CD8-positive, alpha-beta memory T cell (primary cell): ENCODE data around the gene CD99L2. TPM values are rescaled to one million over a fixed set of nuclear protein-coding genes. Genes with fewer than 3 reads are reported as not detected.

ENCODE experiments used
- CTCF ChIA-PET: fragments of 350-600 bp; sonication (Branson Sonifier 250); formaldehyde crosslinking; loops from one replicate; lab custom pipeline; 2021; ENCODE audit warnings: antibody characterized with exemption; lab: Charles Lee
- POLR2A ChIA-PET: fragments of 350-600 bp; sonication (Branson Sonifier 250); formaldehyde crosslinking; loops from one replicate; lab custom pipeline; 2021; ENCODE audit warnings: antibody characterized with exemption; lab: Charles Lee
- DNase-seq, 5 donors: peaks; one replicate each; pipeline versions ENCODE4 v3.0.0 to v3.0.0-alpha.2; 2020 to 2022; ENCODE audit warnings: mixed read lengths in 1 of 5
- H3K27ac ChIP-seq: one replicate; pipeline ENCODE4 v1.7.0; 2013; ENCODE audit warnings: low read depth, mild to moderate bottlenecking, low read length, moderate library complexity
- H3K27me3 ChIP-seq: 2 replicates; pipeline ENCODE4 v1.7.0; 2013; ENCODE audit warnings: low read length, mild to moderate bottlenecking; ENCODE audit not compliant: insufficient read depth, poor library complexity, severe bottlenecking
- H3K36me3 ChIP-seq: 2 replicates; pipeline ENCODE4 v1.7.0; 2013; ENCODE audit warnings: mild to moderate bottlenecking, low read length, moderate library complexity; ENCODE audit not compliant: insufficient read depth
- H3K4me1 ChIP-seq: 2 replicates; pipeline ENCODE4 v1.7.0; 2013; ENCODE audit warnings: mild to moderate bottlenecking, low read length, moderate library complexity; ENCODE audit not compliant: insufficient read depth
- H3K4me3 ChIP-seq: 2 replicates; pipeline ENCODE4 v1.7.0; 2013; ENCODE audit warnings: mild to moderate bottlenecking, low read length
- H3K9me3 ChIP-seq: 2 replicates; pipeline ENCODE4 v1.7.0; 2013; ENCODE audit warnings: mild to moderate bottlenecking, low read length
- H3K27ac Mint-ChIP-seq, 8 donors: one replicate each; pipeline ENCODE4 v1.8.0; 2020 to 2021; ENCODE audit warnings: mixed read lengths in 8 of 8, mild to moderate bottlenecking in 6 of 8, inconsistent platforms in 3 of 8, moderate library complexity in 3 of 8
- H3K27me3 Mint-ChIP-seq, 2 donors: one replicate each; pipeline ENCODE4 v1.8.0; 2020 to 2021; ENCODE audit warnings: mixed read lengths in 2 of 2, mild to moderate bottlenecking in 1 of 2, moderate library complexity in 1 of 2
- H3K36me3 Mint-ChIP-seq, 3 donors: one replicate each; pipeline ENCODE4 v1.8.0; 2020 to 2021; ENCODE audit warnings: mixed read lengths in 3 of 3, inconsistent platforms in 1 of 3, mild to moderate bottlenecking in 1 of 3
- H3K4me1 Mint-ChIP-seq, 3 donors: one replicate each; pipeline ENCODE4 v1.8.0; 2020 to 2021; ENCODE audit warnings: mixed read lengths in 3 of 3, inconsistent platforms in 1 of 3, mild to moderate bottlenecking in 1 of 3
- H3K4me3 Mint-ChIP-seq, 7 donors: one replicate each; pipeline ENCODE4 v1.8.0; 2020 to 2021; ENCODE audit warnings: mixed read lengths in 7 of 7, mild to moderate bottlenecking in 6 of 7, moderate library complexity in 4 of 7, inconsistent platforms in 2 of 7
- H3K9me3 Mint-ChIP-seq, 5 donors: one replicate each; pipeline ENCODE4 v1.8.0; 2020 to 2022; ENCODE audit warnings: mixed read lengths in 5 of 5, mild to moderate bottlenecking in 3 of 5, moderate library complexity in 2 of 5, inconsistent platforms in 1 of 5
- polyA plus RNA-seq: library from polyadenylated mRNA; unstranded; fragments of 300-500 nt; fragmentation: Illumina TruSeq; gene quantifications from one replicate; pipeline ENCODE4 v1.2.3, GENCODE V29; 2021
- total RNA-seq, 2 experiments: library from RNA; stranded (reverse); gene quantifications; one replicate each; pipeline ENCODE4 v1.2.3, GENCODE V29; 2021

Gene CD99L2
- total and polyA plus RNA-seq, 3 experiments from 2014 or later = 13.7 to 15.9 (median 14.7) TPM

GRCh38 chrX:150872773-150873336 lies 25.6 kb downstream of the CD99L2 start:
- H3K27ac ChIP-seq = no peak overlapping the region
- no peaks in the 10 kb centered on the region for H3K27me3 Mint-ChIP-seq
- H3K4me1 ChIP-seq = no peaks in the 10 kb centered on the region
- no peaks in the 10 kb centered on the region for H3K36me3 ChIP-seq
- H3K27me3 ChIP-seq = no peaks in the 10 kb centered on the region
- H3K4me3 Mint-ChIP-seq = no peak overlapping the region
- CTCF ChIA-PET = no interaction called here
- no peak for DNase-seq
- H3K4me3 ChIP-seq = no peak overlapping the region
- no peak overlapping the region for H3K27ac Mint-ChIP-seq
- H3K36me3 Mint-ChIP-seq = peaks cover 0 to 8% (median 0%) of the 10 kb centered on the region in 3 donors
- peaks cover 0 to 3% (median 0%) of the 10 kb centered on the region in 5 donors for H3K9me3 Mint-ChIP-seq
- POLR2A ChIA-PET = no interaction called here
- H3K9me3 ChIP-seq = no peaks in the 10 kb centered on the region
- peaks cover 4 to 31% (median 7%) of the 10 kb centered on the region in 3 donors for H3K4me1 Mint-ChIP-seq

DNA sequence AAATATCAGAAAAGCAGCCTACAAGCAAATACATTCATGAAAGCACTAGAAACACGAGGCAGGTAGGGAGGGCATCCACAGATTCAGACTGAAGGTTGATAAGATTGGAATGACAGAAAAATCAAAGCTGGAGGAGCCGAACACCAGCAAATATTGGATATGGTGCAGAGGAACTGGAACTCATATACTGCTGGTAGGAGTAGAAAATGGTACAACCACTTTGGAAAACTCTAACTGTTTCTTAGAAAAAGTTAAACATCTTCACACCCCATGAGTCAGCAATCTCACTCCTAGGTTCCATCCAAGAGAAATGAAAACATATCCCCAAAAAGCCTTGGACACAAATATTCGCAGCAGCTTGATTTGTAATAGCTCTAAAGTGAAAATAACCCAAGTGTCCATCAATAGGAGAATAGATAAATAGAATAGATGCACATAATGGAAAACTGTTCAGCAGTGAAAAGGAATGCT lies 27.1 kb downstream of the CD99L2 start:
- H3K36me3 ChIP-seq = no peaks in the 10 kb centered on the region
- no peak overlapping the region for H3K4me3 ChIP-seq
- peaks cover 0 to 8% (median 0%) of the 10 kb centered on the region in 3 donors for H3K36me3 Mint-ChIP-seq
- no peaks in the 10 kb centered on the region for H3K9me3 ChIP-seq
- POLR2A ChIA-PET = no interaction called here
- no peak for DNase-seq
- no peak overlapping the region for H3K4me3 Mint-ChIP-seq
- H3K27me3 ChIP-seq = no peaks in the 10 kb centered on the region
- no peaks in the 10 kb centered on the region for H3K27me3 Mint-ChIP-seq
- H3K4me1 ChIP-seq = no peaks in the 10 kb centered on the region
- H3K4me1 Mint-ChIP-seq = peaks cover 4 to 31% (median 7%) of the 10 kb centered on the region in 3 donors
- CTCF ChIA-PET = no interaction called here
- no peak overlapping the region for H3K27ac ChIP-seq
- peaks cover 0 to 3% (median 0%) of the 10 kb centered on the region in 5 donors for H3K9me3 Mint-ChIP-seq
- H3K27ac Mint-ChIP-seq = no peak overlapping the region

DNA sequence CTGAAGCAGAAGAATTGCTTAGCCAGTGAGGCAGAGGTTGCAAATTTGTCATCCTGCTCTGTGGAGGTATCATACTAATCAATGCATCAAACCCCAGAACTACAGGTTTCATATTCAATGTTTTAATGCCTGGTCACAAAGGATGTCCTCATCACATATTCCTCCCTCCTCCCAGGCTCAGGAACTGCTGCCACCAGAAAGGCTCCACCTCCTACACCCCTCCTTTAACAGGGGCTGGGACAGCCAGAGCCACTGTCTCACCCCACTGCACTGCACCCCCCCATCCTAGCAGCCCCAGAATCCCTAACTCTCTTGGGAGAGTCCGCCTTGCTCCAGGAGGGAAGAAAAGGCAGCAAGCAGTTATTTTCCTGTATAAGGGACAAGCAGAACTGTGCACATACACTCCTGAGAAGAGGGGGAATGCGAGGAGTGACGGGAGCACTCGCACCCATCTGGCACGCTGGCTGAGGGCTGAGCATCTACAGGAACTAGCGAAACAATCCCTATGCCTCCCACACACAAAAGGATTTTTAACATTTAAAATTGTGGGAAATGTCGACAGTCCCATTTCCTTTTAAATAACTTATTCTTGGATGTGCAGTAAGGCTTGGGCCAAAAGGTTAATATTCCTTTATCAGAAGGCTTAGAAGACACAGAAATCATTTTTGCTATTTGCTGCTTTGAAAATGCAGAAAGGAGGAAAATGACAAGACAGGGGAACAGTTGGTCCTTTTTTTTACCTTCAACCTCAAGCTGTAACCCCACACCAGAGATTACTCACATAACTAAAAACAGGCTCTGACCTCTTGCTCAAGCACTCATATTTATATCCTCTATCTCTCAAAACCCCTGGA lies 27.8 kb downstream of the CD99L2 start:
- CTCF ChIA-PET = no interaction called here
- DNase-seq = no peak

DNA sequence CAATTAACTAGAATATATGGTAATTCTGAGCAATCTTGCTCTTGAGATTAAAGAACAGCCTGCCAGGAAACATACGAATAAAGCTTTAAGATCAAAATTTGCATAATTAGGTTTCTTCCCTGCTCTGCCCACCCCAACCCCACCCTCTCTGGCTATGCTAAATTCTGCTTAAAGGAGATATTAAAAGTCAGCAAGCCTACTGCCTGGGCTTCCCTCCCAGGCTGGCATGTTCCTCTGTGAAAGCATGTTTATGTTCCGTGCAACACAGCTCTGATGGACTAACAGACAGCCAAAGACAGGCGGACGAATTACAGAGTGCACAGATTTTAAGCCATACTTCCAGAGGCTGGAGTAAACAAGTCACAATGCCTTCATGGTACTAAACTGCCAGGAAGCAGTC lies 28.4 kb downstream of the CD99L2 start:
- POLR2A ChIA-PET = no interaction called here
- H3K4me1 Mint-ChIP-seq = peaks cover 4 to 31% (median 7%) of the 10 kb centered on the region in 3 donors

More for the DNA sequence above, 27.8 kb downstream of the CD99L2 start:
- Histone ChIP-seq H3K4me3 (no peak overlapping the region), H3K9me3 (no peaks in the 10 kb centered on the region), H3K4me1 (no peaks in the 10 kb centered on the region), H3K27me3 (no peaks in the 10 kb centered on the region), H3K27ac (no peak overlapping the region), H3K36me3 (no peaks in the 10 kb centered on the region)
- POLR2A ChIA-PET = no interaction called here
- peaks cover 4 to 31% (median 7%) of the 10 kb centered on the region in 3 donors for H3K4me1 Mint-ChIP-seq
- no peak overlapping the region for H3K4me3 Mint-ChIP-seq
- peaks cover 0 to under 1% (median 0%) of the 10 kb centered on the region in 5 donors for H3K9me3 Mint-ChIP-seq
- H3K36me3 Mint-ChIP-seq = peaks cover 0 to 6% (median 0%) of the 10 kb centered on the region in 3 donors
- no peaks in the 10 kb centered on the region for H3K27me3 Mint-ChIP-seq
- H3K27ac Mint-ChIP-seq = peak overlapping the region in 1 of 8 donors; percentile 32

DNA sequence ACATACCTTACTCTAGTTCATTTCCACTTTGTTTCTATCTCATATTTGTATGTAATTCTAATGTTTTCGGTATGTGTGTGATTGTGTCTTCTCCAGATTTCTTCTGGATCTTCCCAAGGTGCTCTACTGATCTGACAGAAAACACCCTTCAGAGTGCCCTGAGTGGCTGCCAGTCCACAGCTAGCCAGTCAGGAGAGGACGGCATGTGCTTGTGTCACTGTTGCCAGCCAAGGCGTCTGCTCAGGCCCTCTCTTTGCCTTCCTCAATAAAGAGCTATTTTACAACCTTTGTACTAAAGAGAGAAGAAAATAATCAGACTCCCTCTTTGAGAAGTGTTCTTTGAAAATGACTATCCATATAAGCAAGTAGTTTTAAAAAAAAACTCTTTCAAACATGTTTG lies 29.0 kb downstream of the CD99L2 start:
- CTCF ChIA-PET = no interaction called here
- H3K4me1 ChIP-seq = no peaks in the 10 kb centered on the region
- H3K4me3 ChIP-seq = no peak overlapping the region
- H3K27ac ChIP-seq = no peak overlapping the region
- H3K4me1 Mint-ChIP-seq = peaks cover 0 to 27% (median 4%) of the 10 kb centered on the region in 3 donors
- H3K36me3 ChIP-seq = no peaks in the 10 kb centered on the region
- no peaks in the 10 kb centered on the region for H3K27me3 Mint-ChIP-seq
- H3K9me3 ChIP-seq = no peaks in the 10 kb centered on the region
- H3K27ac Mint-ChIP-seq = peak overlapping the region in 1 of 8 donors; percentile 89
- POLR2A ChIA-PET = no interaction called here
- H3K9me3 Mint-ChIP-seq = no peaks in the 10 kb centered on the region
- no peaks in the 10 kb centered on the region for H3K27me3 ChIP-seq
- no peaks in the 10 kb centered on the region for H3K36me3 Mint-ChIP-seq
- no peak overlapping the region for H3K4me3 Mint-ChIP-seq
- no peak for DNase-seq

More for the DNA sequence above, 28.4 kb downstream of the CD99L2 start:
- no peak for DNase-seq
- H3K36me3 ChIP-seq = no peaks in the 10 kb centered on the region
- Mint-ChIP-seq H3K36me3 (no peaks in the 10 kb centered on the region), H3K9me3 (no peaks in the 10 kb centered on the region), H3K27me3 (no peaks in the 10 kb centered on the region), H3K4me3 (no peak overlapping the region), H3K27ac (no peak overlapping the region)
- H3K27me3 ChIP-seq = no peaks in the 10 kb centered on the region
- CTCF ChIA-PET = no interaction called here
- no peak overlapping the region for H3K4me3 ChIP-seq
- no peak overlapping the region for H3K27ac ChIP-seq
- no peaks in the 10 kb centered on the region for H3K9me3 ChIP-seq
- no peaks in the 10 kb centered on the region for H3K4me1 ChIP-seq

DNA sequence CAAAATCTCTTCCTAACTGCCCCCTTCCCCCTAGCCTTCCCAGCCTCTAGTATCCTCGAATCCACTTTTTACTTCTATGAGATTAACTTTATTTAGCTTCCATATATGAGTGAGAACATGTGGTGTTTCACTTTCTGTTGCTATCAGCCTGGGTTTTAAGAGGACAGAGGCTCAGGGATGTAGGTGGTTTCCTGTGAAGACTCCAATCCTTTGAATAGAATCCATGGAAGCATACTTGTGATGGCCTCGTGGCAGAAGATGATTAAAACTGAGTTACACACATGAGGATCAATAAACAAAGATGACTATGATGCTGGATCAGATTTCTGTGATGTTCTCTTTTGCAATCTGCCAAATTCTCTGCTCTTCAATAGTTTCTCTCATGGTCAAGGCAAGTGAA lies 29.8 kb downstream of the CD99L2 start:
- H3K4me3 ChIP-seq = no peak overlapping the region
- Mint-ChIP-seq H3K4me1 (peaks cover 0 to 20% (median 4%) of the 10 kb centered on the region in 3 donors), H3K27ac (peak overlapping the region in 1 of 8 donors; percentile 34), H3K4me3 (no peak overlapping the region), H3K9me3 (no peaks in the 10 kb centered on the region), H3K27me3 (no peaks in the 10 kb centered on the region), H3K36me3 (peaks cover 0 to 1% (median 0%) of the 10 kb centered on the region in 3 donors)
- H3K9me3 ChIP-seq = no peaks in the 10 kb centered on the region
- ChIA-PET POLR2A (no interaction called here), CTCF (no interaction called here)
- H3K27me3 ChIP-seq = no peaks in the 10 kb centered on the region
- H3K4me1 ChIP-seq = no peaks in the 10 kb centered on the region
- no peaks in the 10 kb centered on the region for H3K36me3 ChIP-seq
- no peak overlapping the region for H3K27ac ChIP-seq
- DNase-seq = no peak

DNA sequence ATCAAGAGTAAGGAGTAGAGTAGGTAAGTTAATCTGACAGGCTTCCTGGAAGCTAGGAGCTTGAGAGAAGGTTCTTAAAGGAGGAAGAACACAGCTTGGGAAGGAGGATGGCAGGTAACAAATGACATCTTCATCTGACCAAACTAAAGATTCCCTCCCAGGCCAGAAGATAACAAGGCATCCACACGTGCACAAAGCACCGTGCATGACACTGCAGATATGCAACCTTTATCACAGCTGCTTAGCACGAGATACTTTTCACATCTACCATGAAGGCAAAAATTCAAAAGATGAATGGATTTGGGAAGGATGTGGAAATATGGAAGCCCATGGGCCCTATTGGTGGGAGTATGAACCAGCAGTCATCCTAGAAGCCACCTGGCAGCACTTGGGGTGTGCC lies 34.3 kb downstream of the CD99L2 start:
- no peaks in the 10 kb centered on the region for H3K4me1 ChIP-seq
- ChIA-PET POLR2A (no interaction called here), CTCF (no interaction called here)
- H3K36me3 ChIP-seq = no peaks in the 10 kb centered on the region
- H3K27me3 ChIP-seq = no peaks in the 10 kb centered on the region
- H3K27ac ChIP-seq = no peak overlapping the region
- peaks cover 0 to 6% (median 0%) of the 10 kb centered on the region in 5 donors for H3K9me3 Mint-ChIP-seq
- H3K4me1 Mint-ChIP-seq = peaks cover 0 to 5% (median 3%) of the 10 kb centered on the region in 3 donors
- no peak for DNase-seq
- H3K27ac Mint-ChIP-seq = no peak overlapping the region
- peaks cover 0 to 3% of the 10 kb centered on the region in 2 donors for H3K27me3 Mint-ChIP-seq
- H3K4me3 Mint-ChIP-seq = no peak overlapping the region
- no peak overlapping the region for H3K4me3 ChIP-seq
- H3K9me3 ChIP-seq = no peaks in the 10 kb centered on the region
- peaks cover 0 to 4% (median 1%) of the 10 kb centered on the region in 3 donors for H3K36me3 Mint-ChIP-seq

DNA sequence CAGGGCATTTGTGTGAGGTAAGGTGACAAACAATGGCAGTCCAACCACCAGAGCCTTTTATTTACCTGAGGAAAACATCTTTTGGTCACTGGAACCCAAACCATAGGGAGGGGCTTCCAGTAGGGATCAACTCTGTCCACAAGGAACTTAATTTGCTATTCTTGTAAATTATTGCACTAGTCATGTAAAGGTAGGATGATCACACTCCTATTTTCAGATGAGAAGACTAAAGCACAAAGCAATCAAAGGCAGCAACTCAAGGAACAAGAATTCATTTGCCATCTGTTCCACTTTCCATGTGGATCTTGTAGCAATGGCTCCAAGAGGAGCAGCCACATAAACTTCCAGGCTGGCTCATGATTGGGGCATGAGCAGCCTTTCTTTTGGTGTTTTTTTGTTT lies 35.3 kb downstream of the CD99L2 start:
- no peak overlapping the region for H3K27ac ChIP-seq
- no peaks in the 10 kb centered on the region for H3K9me3 ChIP-seq
- H3K27ac Mint-ChIP-seq = no peak overlapping the region
- no peak overlapping the region for H3K4me3 Mint-ChIP-seq
- no peak overlapping the region for H3K4me3 ChIP-seq
- H3K9me3 Mint-ChIP-seq = peaks cover 0 to 10% (median 5%) of the 10 kb centered on the region in 5 donors
- H3K4me1 ChIP-seq = no peaks in the 10 kb centered on the region
- POLR2A ChIA-PET = no interaction called here
- peaks cover 1 to 7% (median 7%) of the 10 kb centered on the region in 3 donors for H3K36me3 Mint-ChIP-seq
- no peak for DNase-seq
- no peaks in the 10 kb centered on the region for H3K36me3 ChIP-seq
- no peaks in the 10 kb centered on the region for H3K27me3 ChIP-seq
- H3K27me3 Mint-ChIP-seq = peaks cover 0 to 3% of the 10 kb centered on the region in 2 donors
- CTCF ChIA-PET = no interaction called here
- H3K4me1 Mint-ChIP-seq = peaks cover 0 to 2% (median 0%) of the 10 kb centered on the region in 3 donors
